Mucosa of rectum (tissue), 2 donors: ENCODE data around the gene FIP1L1.

Source experiments
- H3K27ac ChIP-seq, 2 donors: one replicate each; pipeline ENCODE4 v1.7.0; 2013; ENCODE audit warnings: inconsistent platforms in 2 of 2, low read depth in 2 of 2, low read length in 2 of 2
- H3K27me3 ChIP-seq, 2 donors: one replicate each; pipeline ENCODE4 v1.7.0; 2013; ENCODE audit warnings: low read length in 2 of 2; ENCODE audit not compliant: control insufficient read depth in 2 of 2, insufficient read depth in 2 of 2
- H3K36me3 ChIP-seq, 2 donors: one replicate each; pipeline ENCODE4 v1.7.0; 2013; ENCODE audit warnings: low read length in 2 of 2; ENCODE audit not compliant: control insufficient read depth in 2 of 2, insufficient read depth in 2 of 2
- H3K4me1 ChIP-seq, 2 donors: one replicate each; pipeline ENCODE4 v1.7.0; 2013; ENCODE audit warnings: low read length in 2 of 2, mild to moderate bottlenecking in 1 of 2; ENCODE audit not compliant: control insufficient read depth in 2 of 2, insufficient read depth in 2 of 2
- H3K4me3 ChIP-seq, 2 donors: one replicate each; pipeline ENCODE4 v1.7.0; 2013; ENCODE audit warnings: low read length in 2 of 2
- H3K9ac ChIP-seq, 2 donors: one replicate each; pipeline ENCODE4 v1.7.0; 2013; ENCODE audit warnings: low read length in 2 of 2, low read depth in 1 of 2, mild to moderate bottlenecking in 1 of 2
- H3K9me3 ChIP-seq, 2 donors: one replicate each; pipeline ENCODE4 v1.7.0; 2013; ENCODE audit warnings: low read length in 2 of 2; ENCODE audit not compliant: control insufficient read depth in 2 of 2
- donor health status: healthy.
- donor health status: Normal muscosa, but diverticular disease.

Gene FIP1L1

GRCh38 chr4:53494851-53495250, 117.4 kb downstream of the FIP1L1 start:
- Histone ChIP-seq H3K9me3 (no peaks in the 10 kb centered on the region), H3K27me3 (no peaks in the 10 kb centered on the region), H3K36me3 (peaks cover 5 to 13% of the 10 kb centered on the region in 2 donors), H3K4me1 (no peaks in the 10 kb centered on the region), H3K9ac (no peak overlapping the region), H3K27ac (no peak overlapping the region), H3K4me3 (no peak overlapping the region)

- Histone ChIP-seq H3K36me3 (peaks cover 9 to 13% of the 10 kb centered on the region in 2 donors), H3K4me1 (no peaks in the 10 kb centered on the region), H3K4me3 (no peak overlapping the region), H3K9me3 (no peaks in the 10 kb centered on the region), H3K27ac (peak overlapping the region in 1 of 2 donors; percentile 24), H3K27me3 (no peaks in the 10 kb centered on the region), H3K9ac (no peak overlapping the region)
Observed at GRCh38 chr4:53497487-53498244, 120.2 kb downstream of the FIP1L1 start.

- Histone ChIP-seq H3K27ac (no peak overlapping the region), H3K4me1 (no peaks in the 10 kb centered on the region), H3K4me3 (no peak overlapping the region), H3K9me3 (no peaks in the 10 kb centered on the region), H3K9ac (no peak overlapping the region), H3K27me3 (no peaks in the 10 kb centered on the region), H3K36me3 (peaks cover 7 to 8% of the 10 kb centered on the region in 2 donors)
Observed at GRCh38 chr4:53498706-53499105, 121.3 kb downstream of the FIP1L1 start.

GRCh38 chr4:53499791-53500190, 122.3 kb downstream of the FIP1L1 start:
- H3K27ac ChIP-seq = no peak overlapping the region

GRCh38 chr4:53500546-53500945, 123.1 kb downstream of the FIP1L1 start:
- no peak overlapping the region for H3K27ac ChIP-seq
- H3K9me3 ChIP-seq = no peaks in the 10 kb centered on the region
- peaks cover 7 to 12% of the 10 kb centered on the region in 2 donors for H3K36me3 ChIP-seq
- no peak overlapping the region for H3K9ac ChIP-seq
- no peaks in the 10 kb centered on the region for H3K27me3 ChIP-seq
- H3K4me1 ChIP-seq = no peaks in the 10 kb centered on the region
- H3K4me3 ChIP-seq = no peak overlapping the region

More at GRCh38 chr4:53499791-53500190, 122.3 kb downstream of the FIP1L1 start:
- no peak overlapping the region for H3K4me3 ChIP-seq
- no peak overlapping the region for H3K9ac ChIP-seq
- H3K36me3 ChIP-seq = peaks cover 7 to 10% of the 10 kb centered on the region in 2 donors
- H3K9me3 ChIP-seq = no peaks in the 10 kb centered on the region
- H3K27me3 ChIP-seq = no peaks in the 10 kb centered on the region
- H3K4me1 ChIP-seq = no peaks in the 10 kb centered on the region

- Histone ChIP-seq H3K27ac (no peak overlapping the region), H3K27me3 (no peaks in the 10 kb centered on the region), H3K9me3 (no peaks in the 10 kb centered on the region), H3K9ac (no peak overlapping the region), H3K4me3 (no peak overlapping the region), H3K36me3 (peaks cover 9 to 10% of the 10 kb centered on the region in 2 donors), H3K4me1 (no peaks in the 10 kb centered on the region)
Observed at GRCh38 chr4:53501561-53501960, 124.1 kb downstream of the FIP1L1 start.

- Histone ChIP-seq H3K36me3 (peaks cover 9 to 10% of the 10 kb centered on the region in 2 donors), H3K27me3 (no peaks in the 10 kb centered on the region), H3K4me1 (no peaks in the 10 kb centered on the region), H3K27ac (no peak overlapping the region), H3K9me3 (no peaks in the 10 kb centered on the region), H3K9ac (no peak overlapping the region), H3K4me3 (no peak overlapping the region)
Observed at GRCh38 chr4:53502094-53502493, 124.7 kb downstream of the FIP1L1 start.

GRCh38 chr4:53505947-53506346, 128.5 kb downstream of the FIP1L1 start:
- H3K9ac ChIP-seq = no peak overlapping the region
- H3K27ac ChIP-seq = no peak overlapping the region
- no peaks in the 10 kb centered on the region for H3K4me1 ChIP-seq
- no peaks in the 10 kb centered on the region for H3K9me3 ChIP-seq
- H3K27me3 ChIP-seq = no peaks in the 10 kb centered on the region
- peaks cover 4 to 9% of the 10 kb centered on the region in 2 donors for H3K36me3 ChIP-seq
- H3K4me3 ChIP-seq = no peak overlapping the region

- no peak overlapping the region for H3K27ac ChIP-seq
- no peak overlapping the region for H3K9ac ChIP-seq
- no peaks in the 10 kb centered on the region for H3K9me3 ChIP-seq
- no peak overlapping the region for H3K4me3 ChIP-seq
- H3K4me1 ChIP-seq = peaks cover 0 to 2% of the 10 kb centered on the region in 2 donors
- peaks cover 4 to 5% of the 10 kb centered on the region in 2 donors for H3K36me3 ChIP-seq
- no peaks in the 10 kb centered on the region for H3K27me3 ChIP-seq
Observed at GRCh38 chr4:53507058-53507457, 129.6 kb downstream of the FIP1L1 start.

GRCh38 chr4:53507671-53508286, 130.3 kb downstream of the FIP1L1 start:
- no peaks in the 10 kb centered on the region for H3K27me3 ChIP-seq
- H3K9ac ChIP-seq = no peak overlapping the region
- no peak overlapping the region for H3K27ac ChIP-seq
- no peaks in the 10 kb centered on the region for H3K9me3 ChIP-seq
- no peak overlapping the region for H3K4me3 ChIP-seq
- peaks cover 4 to 5% of the 10 kb centered on the region in 2 donors for H3K36me3 ChIP-seq
- H3K4me1 ChIP-seq = peaks cover 0 to 2% of the 10 kb centered on the region in 2 donors
